GM10266 (cell line): ENCODE measurements around the gene CHST11.

Source experiments
- DNase-seq: peaks from one replicate; pipeline ENCODE4 v3.0.0; 2012; ENCODE audit errors: extremely low spot score
- TF ChIP-seq, protein P1 (sequence below): IDR thresholded peaks from 2 replicates; pipeline ENCODE4 v1.5.1; 2012; ENCODE audit warnings: mild to moderate bottlenecking, low read depth; ENCODE audit not compliant: control insufficient read depth, insufficient read depth; ENCODE audit errors: missing control alignments

Gene CHST11

DNA sequence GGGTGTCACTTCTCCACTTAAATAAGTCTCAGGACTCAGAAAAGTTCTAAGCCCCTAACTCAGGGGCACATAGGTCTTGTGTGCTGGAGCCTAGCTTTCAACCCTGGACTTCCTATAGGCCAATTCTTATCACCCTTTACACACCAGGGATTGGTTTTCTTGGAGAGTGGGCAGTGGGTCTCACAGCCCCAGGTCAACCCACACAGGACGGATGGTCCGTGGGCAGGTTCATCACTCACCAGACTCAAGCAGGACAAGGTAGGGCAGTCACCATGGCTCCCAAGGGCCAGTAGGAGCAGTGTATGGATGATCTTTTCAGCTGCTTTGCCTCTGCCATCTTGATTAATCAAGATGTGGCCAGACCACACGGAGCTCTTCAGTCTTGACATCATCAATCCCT, 268.9 kb downstream of the CHST11 start:
- TF ChIP-seq, protein P1, sequence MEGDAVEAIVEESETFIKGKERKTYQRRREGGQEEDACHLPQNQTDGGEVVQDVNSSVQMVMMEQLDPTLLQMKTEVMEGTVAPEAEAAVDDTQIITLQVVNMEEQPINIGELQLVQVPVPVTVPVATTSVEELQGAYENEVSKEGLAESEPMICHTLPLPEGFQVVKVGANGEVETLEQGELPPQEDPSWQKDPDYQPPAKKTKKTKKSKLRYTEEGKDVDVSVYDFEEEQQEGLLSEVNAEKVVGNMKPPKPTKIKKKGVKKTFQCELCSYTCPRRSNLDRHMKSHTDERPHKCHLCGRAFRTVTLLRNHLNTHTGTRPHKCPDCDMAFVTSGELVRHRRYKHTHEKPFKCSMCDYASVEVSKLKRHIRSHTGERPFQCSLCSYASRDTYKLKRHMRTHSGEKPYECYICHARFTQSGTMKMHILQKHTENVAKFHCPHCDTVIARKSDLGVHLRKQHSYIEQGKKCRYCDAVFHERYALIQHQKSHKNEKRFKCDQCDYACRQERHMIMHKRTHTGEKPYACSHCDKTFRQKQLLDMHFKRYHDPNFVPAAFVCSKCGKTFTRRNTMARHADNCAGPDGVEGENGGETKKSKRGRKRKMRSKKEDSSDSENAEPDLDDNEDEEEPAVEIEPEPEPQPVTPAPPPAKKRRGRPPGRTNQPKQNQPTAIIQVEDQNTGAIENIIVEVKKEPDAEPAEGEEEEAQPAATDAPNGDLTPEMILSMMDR: no peak
- no peak for DNase-seq

DNA sequence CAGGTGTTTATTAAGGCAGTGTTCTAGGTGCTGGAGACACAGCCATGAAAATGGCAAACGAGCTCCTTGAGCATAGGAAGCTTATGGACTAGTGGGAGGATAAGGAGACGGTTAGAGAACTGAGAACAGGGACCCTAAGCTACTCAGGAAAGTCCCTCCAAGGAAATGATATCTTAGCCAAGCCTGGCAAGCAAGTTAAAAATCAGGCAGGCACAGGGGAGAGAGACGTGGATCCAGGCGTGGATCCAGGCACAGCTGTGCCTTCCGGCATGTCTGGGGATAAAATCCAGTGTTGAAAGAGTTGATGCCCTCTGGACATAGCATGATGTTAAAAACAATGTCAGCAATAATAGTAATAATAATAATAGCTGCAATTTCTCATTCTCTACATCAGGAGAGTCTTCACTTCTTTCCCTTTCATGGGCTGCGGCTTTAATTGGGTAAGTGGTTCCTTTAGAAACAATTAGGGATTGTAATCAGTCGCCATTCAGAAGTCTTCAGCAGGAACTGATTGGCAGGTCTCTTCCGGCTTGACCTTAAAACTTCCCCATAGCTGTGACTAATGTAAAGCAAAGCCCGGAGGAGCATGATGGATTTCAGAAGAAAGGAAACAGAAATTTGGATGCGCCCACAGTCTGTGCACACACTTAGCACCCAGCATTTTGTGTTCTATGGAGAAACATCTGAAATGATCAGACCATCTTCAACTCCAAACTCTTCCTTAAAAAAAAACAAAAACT, 271.1 kb downstream of the CHST11 start:
- no peak for DNase-seq
- TF ChIP-seq, protein P1: no peak

DNA sequence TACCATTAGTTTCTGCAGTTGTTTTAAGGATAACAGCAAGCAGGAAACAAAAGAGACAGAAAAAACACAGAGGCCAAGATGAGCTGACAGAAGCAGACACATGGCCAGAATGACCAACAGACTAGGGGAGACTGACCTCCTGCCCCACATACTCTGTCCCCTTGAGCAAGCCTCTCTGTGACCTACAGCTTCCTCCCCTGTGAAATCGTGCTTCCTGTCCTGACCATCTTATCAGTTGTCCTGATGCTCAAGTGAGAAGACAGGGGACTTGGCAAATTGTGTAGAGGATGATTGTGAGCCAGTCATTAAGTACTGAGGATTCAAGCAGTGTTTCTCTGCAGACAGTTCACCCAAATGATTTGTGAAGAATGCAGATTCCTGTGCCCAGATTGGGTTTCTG, 272.3 kb downstream of the CHST11 start:
- TF ChIP-seq, protein P1: no peak
- no peak for DNase-seq

DNA sequence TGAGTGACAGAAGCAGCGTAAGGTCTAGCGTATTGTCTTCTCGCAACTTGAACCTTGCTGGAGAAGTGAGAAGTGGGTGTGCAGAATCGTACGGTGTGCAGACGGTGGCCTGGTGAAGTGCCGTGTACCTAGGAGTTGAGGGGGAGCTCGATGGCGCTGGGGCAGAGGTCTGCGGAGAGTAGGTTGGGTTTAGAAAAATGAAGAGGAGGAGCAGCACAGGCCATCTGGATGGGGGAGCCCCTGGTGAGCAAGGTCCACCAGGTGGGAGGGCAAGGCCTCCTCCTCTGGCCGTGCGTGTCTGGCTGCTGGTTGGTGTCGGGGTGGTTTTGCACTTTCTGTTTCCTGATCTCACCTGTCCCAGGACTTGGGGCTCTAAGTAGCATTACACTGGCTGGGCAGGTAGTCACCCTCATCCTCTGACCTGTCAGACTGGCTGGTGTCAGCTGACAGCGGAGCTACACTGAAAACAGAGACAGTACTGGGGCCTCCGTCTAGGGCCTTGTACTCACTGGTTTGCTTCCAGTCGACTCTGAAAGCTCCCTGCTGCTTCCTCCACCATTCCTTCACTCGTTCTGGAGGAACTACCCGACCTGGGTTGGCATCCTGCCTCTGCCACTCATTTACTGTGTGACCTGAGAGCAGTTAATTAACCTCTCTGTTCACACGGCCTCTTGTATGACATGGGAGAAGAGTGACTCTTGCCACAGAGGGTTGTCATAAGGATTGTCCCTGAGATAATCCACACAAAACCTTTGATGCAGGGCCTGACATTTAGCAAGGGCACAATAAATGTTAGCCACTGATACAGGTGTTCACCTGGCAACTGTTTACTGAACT, 273.1 kb downstream of the CHST11 start:
- TF ChIP-seq, protein P1: no peak
- DNase-seq: no peak

DNA sequence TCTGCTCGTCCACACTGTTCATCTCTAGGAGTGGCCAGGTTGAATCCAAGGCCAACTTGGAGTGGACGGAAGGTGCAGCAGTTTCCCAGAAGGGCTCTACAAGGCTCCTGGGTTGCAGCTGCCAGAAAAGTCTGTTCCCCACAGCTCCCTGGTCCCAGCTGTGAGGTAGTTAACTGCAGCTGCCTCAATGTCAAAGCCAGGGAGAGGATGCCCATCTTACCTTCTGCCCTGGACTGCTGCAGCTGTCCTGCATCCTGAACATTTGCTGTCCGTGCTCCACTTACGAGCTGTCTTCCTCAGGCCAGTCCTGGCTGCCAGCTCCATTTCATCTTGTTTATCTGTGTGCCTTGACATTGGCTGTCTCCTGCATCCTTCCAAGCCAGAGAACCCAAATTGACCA, 274.0 kb downstream of the CHST11 start:
- TF ChIP-seq, protein P1: no peak

DNA sequence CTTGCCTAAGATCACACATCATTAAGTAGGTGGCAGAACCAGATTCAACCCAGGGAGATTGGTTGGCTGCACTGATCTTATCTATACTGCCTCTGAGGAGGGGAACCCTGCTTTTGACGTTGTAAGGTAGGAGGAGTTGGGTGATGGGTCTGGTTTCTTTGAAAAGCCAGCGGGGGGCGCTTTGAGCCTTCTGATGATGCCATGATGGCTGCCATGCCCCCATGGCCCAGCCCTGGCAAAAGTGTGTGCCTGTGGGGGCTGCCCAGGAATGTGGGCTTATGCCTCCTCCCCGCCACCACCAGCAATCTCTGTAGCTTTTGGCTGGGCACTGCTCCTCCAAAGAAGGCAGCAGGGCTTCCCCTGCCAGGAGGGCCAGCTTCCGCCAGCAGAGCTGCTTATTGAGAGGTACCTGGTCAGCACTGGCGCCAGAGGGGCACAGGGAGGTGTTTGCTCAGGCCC, 277.0 kb downstream of the CHST11 start:
- TF ChIP-seq, protein P1: peak; percentile 44
- peak; percentile 41 for DNase-seq

More for the DNA sequence above, 274.0 kb downstream of the CHST11 start:
- DNase-seq: no peak
